NT2/D1 (cell line): ENCODE data around the gene FBP2.

Experiments used
- YY1 ChIP-seq: IDR thresholded peaks from 2 replicates; pipeline ENCODE4 v1.6.1; 2011; ENCODE audit not compliant: insufficient read length, insufficient read depth
- ZNF274 ChIP-seq: IDR thresholded peaks from 2 replicates; pipeline ENCODE4 v1.6.1; 2011; ENCODE audit warnings: mild to moderate bottlenecking, low read depth, low read length

GRCh38 chr9:94588681-94589080, 4.9 kb downstream of the FBP2 start:
- TF ChIP-seq YY1, result no peak
- TF ChIP-seq ZNF274, result no peak
